SK-N-SH (cell line): ENCODE results near the gene TYW1B. TPM values are rescaled to one million over a fixed set of nuclear protein-coding genes. Genes with fewer than 3 reads are reported as not detected.
"Not testable (repeated sequence)": the region's sequence is repeated elsewhere in the genome, so short reads cannot be mapped to it uniquely, and the experiment has no call there.

Experiments
- CTCF ChIA-PET: fragments of 300-600, 350-600 bp; formaldehyde crosslinking; extraction: SDS; loops from one replicate; lab custom pipeline; 2021; lab: Yijun Ruan, JAX
- POLR2A ChIA-PET: fragments of 350-600 bp; sonication (Branson Sonifier 250); formaldehyde crosslinking; extraction: SDS; loops from one replicate; lab custom pipeline; 2020; ENCODE audit warnings: antibody characterized with exemption, inconsistent platforms; lab: Yijun Ruan, JAX
- DNase-seq: peaks from one replicate; pipeline ENCODE4 v3.0.0; 2012
- H2AFZ ChIP-seq: fragments of 200-600 bp; sonication (generic); 2 replicates; pipeline ENCODE4 v1.8.1; 2016; ENCODE audit warnings: antibody characterized with exemption, mild to moderate bottlenecking, low read depth
- H3F3A ChIP-seq: fragments of 200-600 bp; sonication (generic); replicated peaks from 2 replicates; pipeline ENCODE3; 2016; ENCODE audit warnings: antibody characterized with exemption, mild to moderate bottlenecking; ENCODE audit not compliant: insufficient read depth
- H3K27ac ChIP-seq, 2 experiments: fragments of 200-500 bp in 1 of 2; fragments of 200-600 bp in 1 of 2; sonication (Bioruptor generic) in 1 of 2; sonication (generic), shearing (Covaris generic) in 1 of 2; 2 replicates each; pipeline versions ENCODE4 v1.5.1 to v1.6.1; 2014 to 2016; ENCODE audit warnings: low read depth in 2 of 2, inconsistent platforms in 1 of 2, low read length in 1 of 2, mild to moderate bottlenecking in 1 of 2, mixed read lengths in 1 of 2
- H3K27me3 ChIP-seq: fragments of 200-600 bp; sonication (generic), shearing (Covaris generic); 2 replicates; pipeline ENCODE4 v1.6.1; 2016; ENCODE audit warnings: mixed run types; ENCODE audit not compliant: insufficient read depth
- H3K36me3 ChIP-seq, 2 experiments: fragments of 200-500 bp in 1 of 2; fragments of 200-600 bp in 1 of 2; sonication (Bioruptor generic) in 1 of 2; sonication (generic) in 1 of 2; replicated peaks in 1 of 2; 2 replicates each; pipeline versions ENCODE3 to v1.5.1; 2014 to 2016; ENCODE audit warnings: low read length in 1 of 2, mild to moderate bottlenecking in 1 of 2; ENCODE audit not compliant: insufficient read depth in 2 of 2, control insufficient read depth in 1 of 2
- H3K4me1 ChIP-seq, 2 experiments: fragments of 200-500 bp in 1 of 2; fragments of 200-600 bp in 1 of 2; sonication (Bioruptor generic) in 1 of 2; sonication (generic), shearing (Covaris generic) in 1 of 2; 2 replicates each; pipeline versions ENCODE4 v1.5.1 to v1.6.1; 2014 to 2016; ENCODE audit warnings: low read depth in 1 of 2, low read length in 1 of 2, mixed run types in 1 of 2; ENCODE audit not compliant: insufficient read depth in 2 of 2, control insufficient read depth in 1 of 2
- H3K4me2 ChIP-seq: fragments of 200-600 bp; sonication (generic), shearing (Covaris generic); 2 replicates; pipeline ENCODE4 v1.6.1; 2017; ENCODE audit warnings: mixed run types
- H3K4me3 ChIP-seq, 2 experiments: fragments of 200-500 bp in 1 of 2; fragments of 200-600 bp in 1 of 2; sonication (Bioruptor generic) in 1 of 2; sonication (generic), shearing (Covaris generic) in 1 of 2; 2 replicates each; pipeline versions ENCODE4 v1.5.1 to v1.8.1; 2014 to 2016; ENCODE audit warnings: low read depth in 2 of 2, inconsistent platforms in 1 of 2, low read length in 1 of 2, mild to moderate bottlenecking in 1 of 2, mixed read lengths in 1 of 2, moderate library complexity in 1 of 2
- H3K79me2 ChIP-seq: fragments of 200-600 bp; sonication (generic); 2 replicates; pipeline ENCODE4 v1.8.1; 2017; ENCODE audit warnings: mild to moderate bottlenecking; ENCODE audit not compliant: insufficient read depth
- H3K9ac ChIP-seq: fragments of 200-600 bp; sonication (generic); 2 replicates; pipeline ENCODE4 v1.6.1; 2017; ENCODE audit warnings: mixed run types
- H3K9me2 ChIP-seq: fragments of 200-600 bp; sonication (generic); 2 replicates; pipeline ENCODE4 v1.6.1; 2017; ENCODE audit warnings: mixed run types
- H3K9me3 ChIP-seq: fragments of 200-600 bp; sonication (generic); 2 replicates; pipeline ENCODE4 v1.6.1; 2017; ENCODE audit warnings: mixed run types, mild to moderate bottlenecking, moderate library complexity
- H4K20me1 ChIP-seq: fragments of 200-600 bp; sonication (generic); 2 replicates; pipeline ENCODE4 v1.6.1; 2017; ENCODE audit warnings: mild to moderate bottlenecking, mixed run types; ENCODE audit not compliant: insufficient read depth
- CTCF ChIP-seq: fragments of 200-600 bp; sonication (generic); IDR thresholded peaks from 2 replicates; pipeline ENCODE4 v1.6.1; 2017; ENCODE audit warnings: antibody characterized with exemption, mild to moderate bottlenecking, moderate library complexity
- EZH2phosphoT487 ChIP-seq: fragments of 200-600 bp; sonication (generic); IDR thresholded peaks from 2 replicates; pipeline ENCODE4 v1.6.1; 2017; ENCODE audit warnings: low read depth, mixed run types, mild to moderate bottlenecking, antibody characterized with exemption, moderate library complexity, borderline replicate concordance
- FOXM1 ChIP-seq: IDR thresholded peaks from 2 replicates; pipeline ENCODE4 v1.4.0; 2012; ENCODE audit warnings: low read depth, mild to moderate bottlenecking
- GATA2 ChIP-seq: sonication (generic); formaldehyde crosslinking; IDR thresholded peaks from 2 replicates; pipeline ENCODE4 v1.5.0; 2020; ENCODE audit warnings: mild to moderate bottlenecking, missing genetic modification reagents
- JUND ChIP-seq: IDR thresholded peaks from 2 replicates; pipeline ENCODE4 v1.4.0; 2012
- MEF2A ChIP-seq: IDR thresholded peaks from 2 replicates; pipeline ENCODE4 v1.4.0; 2012; ENCODE audit warnings: low read depth, borderline replicate concordance
- NRF1 ChIP-seq: IDR thresholded peaks from 2 replicates; pipeline ENCODE4 v1.6.1; 2012; ENCODE audit warnings: low read depth, mild to moderate bottlenecking, low read length
- POLR2AphosphoS5 ChIP-seq: IDR thresholded peaks from 2 replicates; pipeline ENCODE4 v1.6.1; 2012; ENCODE audit warnings: low read depth, low read length
- RXRA ChIP-seq: IDR thresholded peaks from 2 replicates; pipeline ENCODE4 v1.4.0; 2012; ENCODE audit warnings: low read depth, mild to moderate bottlenecking, borderline replicate concordance
- SIN3A ChIP-seq: IDR thresholded peaks from 2 replicates; pipeline ENCODE4 v1.6.1; 2012; ENCODE audit warnings: low read depth, mild to moderate bottlenecking, low read length, moderate library complexity, borderline replicate concordance
- USF1 ChIP-seq: IDR thresholded peaks from 2 replicates; pipeline ENCODE4 v1.4.0; 2012; ENCODE audit warnings: low read depth, borderline replicate concordance
- USF2 ChIP-seq: fragments of 150-350 bp; IDR thresholded peaks from 2 replicates; pipeline ENCODE4 v1.6.1; 2017; ENCODE audit warnings: antibody characterized with exemption, low read length, low read depth, borderline replicate concordance
- YY1 ChIP-seq: IDR thresholded peaks from 2 replicates; pipeline ENCODE4 v1.4.0; 2012; ENCODE audit warnings: low read depth, mild to moderate bottlenecking
- ZBTB33 ChIP-seq: IDR thresholded peaks from 2 replicates; pipeline ENCODE4 v1.4.0; 2012; ENCODE audit warnings: low read depth, borderline replicate concordance
- WGBS: methylation state at CpG from one replicate; pipeline ENCODE4 v1.1.6; 2017; ENCODE audit warnings: low lambda C conversion rate; 5-methylcytosine and 5-hydroxymethylcytosine counted together
- polyA plus RNA-seq, 3 experiments: library from polyadenylated mRNA; depleted of rRNA; stranded (reverse); fragments of >200 nt; gene quantifications; 2 replicates each; pipeline ENCODE4 v1.2.3, GENCODE V29; 2012

Gene TYW1B
- polyA plus RNA-seq, 1 of the 3 experiments (the other 2 are of a cell fraction) = 1.4 TPM

GRCh38 chr7:72674394-72674793 is 153.6 kb downstream of the TYW1B start:
- no peak overlapping the region for H3K9ac ChIP-seq
- DNase-seq = no peak
- 79% methylated on average over 3 of the region's 3 CpGs for WGBS
- H3K36me3 ChIP-seq = no peaks in the 10 kb centered on the region
- H4K20me1 ChIP-seq = no peaks in the 10 kb centered on the region
- H3K9me2 ChIP-seq = no peaks in the 10 kb centered on the region
- no peaks in the 10 kb centered on the region for H3K27me3 ChIP-seq
- POLR2A ChIA-PET = no interaction called here
- H3K27ac ChIP-seq = no peak overlapping the region
- no peaks in the 10 kb centered on the region for H3K79me2 ChIP-seq
- H3K4me1 ChIP-seq = peaks cover 5 to 9% of the 10 kb centered on the region in 2 experiments; a peak in 2 of 4 replicates
- H3K9me3 ChIP-seq = no peaks in the 10 kb centered on the region
- TF ChIP-seq YY1 (no peak), FOXM1 (no peak), RXRA (no peak), GATA2 (CRISPR knock-in tag) (no peak), SIN3A (no peak), EZH2phosphoT487 (no peak), MEF2A (no peak), POLR2AphosphoS5 (no peak), ZBTB33 (no peak), NRF1 (no peak), USF2 (no peak), JUND (no peak), CTCF (no peak), USF1 (no peak)
- TF ChIP-seq, all 33 proteins: peak for 0
- Histone ChIP-seq H2AFZ (no peak overlapping the region), H3K4me2 (no peak overlapping the region), H3F3A (peaks cover 15% of the 10 kb centered on the region), H3K4me3 (no peak overlapping the region)
- CTCF ChIA-PET = no interaction called here

- H3K4me1 ChIP-seq, H3K27ac ChIP-seq, H3K9me2 ChIP-seq, H3K4me3 ChIP-seq, H3F3A ChIP-seq, H4K20me1 ChIP-seq, H3K27me3 ChIP-seq, DNase-seq, H3K9ac ChIP-seq, H3K79me2 ChIP-seq, H3K36me3 ChIP-seq, POLR2A ChIA-PET, H3K4me2 ChIP-seq, H2AFZ ChIP-seq, CTCF ChIA-PET, H3K9me3 ChIP-seq: not testable (repeated sequence)
- WGBS = 84% methylated on average over 3 of the region's 3 CpGs
Measured at GRCh38 chr7:72670850-72671249, 157.2 kb downstream of the TYW1B start.

GRCh38 chr7:72668435-72668834 is 159.6 kb downstream of the TYW1B start:
- POLR2A ChIA-PET, H4K20me1 ChIP-seq, H3K79me2 ChIP-seq, H3K36me3 ChIP-seq, H3K4me2 ChIP-seq, DNase-seq, H3K9me2 ChIP-seq, H3K4me1 ChIP-seq, H3F3A ChIP-seq, H3K27ac ChIP-seq, H2AFZ ChIP-seq, H3K9me3 ChIP-seq, H3K4me3 ChIP-seq, H3K27me3 ChIP-seq, H3K9ac ChIP-seq: not testable (repeated sequence)
- CTCF ChIA-PET = interaction anchor here (1.5 kb wide), 1 partner anchor 174 kb away, joined by 4 read pairs; no protein-coding TSS in a partner anchor
- WGBS = 76% methylated on average over 7 of the region's 7 CpGs
